Measurements from ENCODE around the gene GPR161.

The GPR161 gene

DNA sequence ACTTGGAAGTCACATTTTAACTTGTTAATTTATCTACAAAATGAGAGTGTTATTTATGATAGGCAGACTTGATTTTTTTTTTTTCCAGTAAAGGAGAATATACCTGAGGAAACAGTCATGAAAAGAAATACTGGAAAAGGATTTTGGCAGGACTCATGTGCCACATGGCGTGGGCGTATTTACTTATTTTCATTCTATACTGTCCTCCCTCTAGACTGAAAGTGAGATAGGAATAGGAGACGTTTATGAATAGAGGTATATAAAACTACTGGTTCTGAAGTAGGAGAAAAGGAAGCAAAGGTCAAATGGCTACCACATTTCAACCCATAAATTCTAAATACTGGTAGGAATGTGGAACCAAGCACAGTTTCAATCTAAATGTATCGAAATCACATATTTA, 105.1 kb downstream of the GPR161 start:
- DNase-seq (ENCODE audit: low read depth): no peak

DNA sequence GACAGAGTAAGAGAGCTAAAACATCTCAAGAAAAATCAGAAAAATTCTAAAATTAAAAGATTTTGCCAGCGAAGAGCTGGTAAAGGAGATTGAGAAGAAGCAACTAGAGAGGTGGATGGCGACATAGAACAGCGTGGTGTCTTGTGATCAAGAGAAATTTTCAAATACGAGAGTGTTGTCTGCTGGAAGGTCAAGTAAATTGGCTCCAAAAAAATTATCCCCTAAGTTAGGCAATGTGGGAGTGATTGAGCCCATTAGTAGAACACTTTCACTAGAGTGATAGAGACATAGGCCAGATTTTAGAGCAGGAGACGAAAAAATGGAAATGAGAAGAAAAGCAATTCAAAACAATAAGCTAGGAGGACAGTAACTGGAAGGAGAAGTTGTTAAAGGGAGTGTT, 105.5 kb downstream of the GPR161 start:
- DNase-seq (ENCODE audit: low read depth): no peak
